Measurements from ENCODE around the gene DTNBP1.

The DTNBP1 gene

GRCh38 chr6:15622045-15622740, 40.6 kb downstream of the DTNBP1 start:
- Histone ChIP-seq H3K4me1 (ENCODE audit: insufficient read depth, low read length) (peaks cover 25% of the 10 kb centered on the region), H3K9ac (ENCODE audit: low read length) (no peak overlapping the region)

DNA sequence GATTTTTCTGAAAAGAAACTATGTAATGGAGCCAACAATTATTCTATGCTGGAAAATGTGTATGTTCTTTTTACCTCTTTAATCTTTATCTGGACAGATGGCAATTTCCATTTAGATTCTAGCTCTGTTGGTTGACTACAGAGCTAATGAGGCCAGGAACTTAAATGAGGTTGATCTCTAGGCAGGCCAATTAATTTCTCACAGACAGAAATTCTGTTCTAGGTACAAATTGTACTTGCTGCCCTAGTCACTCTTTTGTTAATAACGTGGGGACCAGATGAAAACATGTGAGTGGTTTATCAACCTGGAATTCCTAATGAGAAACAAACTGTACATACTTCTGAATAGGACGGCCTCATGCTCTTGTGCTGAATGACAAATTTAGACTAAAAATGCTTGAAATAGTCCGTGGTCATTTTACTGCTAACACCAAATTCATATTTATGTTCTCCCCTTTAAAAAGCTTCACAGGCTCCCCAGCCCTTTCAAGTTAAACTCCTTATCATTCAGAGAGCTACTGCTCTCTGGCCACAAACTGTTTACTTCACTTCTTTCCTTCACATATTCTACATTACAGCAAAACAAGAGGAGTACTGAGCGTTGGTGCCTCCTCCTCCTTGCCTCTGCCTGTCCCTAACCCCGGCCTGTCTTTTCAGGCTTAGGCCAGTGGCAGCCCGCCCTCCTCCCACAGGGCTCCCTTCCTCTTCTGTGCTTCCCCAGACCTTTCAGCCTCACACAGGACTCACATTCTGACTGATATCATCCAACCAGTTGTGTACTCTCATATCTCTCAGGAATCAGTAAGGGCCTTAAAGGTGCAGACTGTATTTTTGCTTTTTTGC, 41.4 kb downstream of the DTNBP1 start:
- no peaks in the 10 kb centered on the region for H3K36me3 ChIP-seq (ENCODE audit: insufficient read depth, low read length)
- no peaks in the 10 kb centered on the region for H3K27me3 ChIP-seq (ENCODE audit: control insufficient read depth in 1 of 2, insufficient read depth in 2 of 2, low read length in 2 of 2)
- H3K9me3 ChIP-seq (ENCODE audit: low read length), result no peaks in the 10 kb centered on the region
- no peak overlapping the region for H3K9ac ChIP-seq (ENCODE audit: low read length)
- H3K4me1 ChIP-seq (ENCODE audit: insufficient read depth, low read length), result peaks cover 25% of the 10 kb centered on the region
- no peak overlapping the region for H3K27ac ChIP-seq (ENCODE audit: low read depth, low read length)
- H3K4me3 ChIP-seq (ENCODE audit: low read depth in 1 of 2, low read length in 2 of 2), result peak overlapping the region in 1 of 2 donors; percentile 7

More at GRCh38 chr6:15622045-15622740, 40.6 kb downstream of the DTNBP1 start:
- H3K36me3 ChIP-seq (ENCODE audit: insufficient read depth, low read length), result no peaks in the 10 kb centered on the region
- H3K9me3 ChIP-seq (ENCODE audit: low read length), result no peaks in the 10 kb centered on the region
- H3K4me3 ChIP-seq (ENCODE audit: low read depth in 1 of 2, low read length in 2 of 2), result no peak overlapping the region
- H3K27ac ChIP-seq (ENCODE audit: low read depth, low read length), result no peak overlapping the region
- no peaks in the 10 kb centered on the region for H3K27me3 ChIP-seq (ENCODE audit: control insufficient read depth in 1 of 2, insufficient read depth in 2 of 2, low read length in 2 of 2)

DNA sequence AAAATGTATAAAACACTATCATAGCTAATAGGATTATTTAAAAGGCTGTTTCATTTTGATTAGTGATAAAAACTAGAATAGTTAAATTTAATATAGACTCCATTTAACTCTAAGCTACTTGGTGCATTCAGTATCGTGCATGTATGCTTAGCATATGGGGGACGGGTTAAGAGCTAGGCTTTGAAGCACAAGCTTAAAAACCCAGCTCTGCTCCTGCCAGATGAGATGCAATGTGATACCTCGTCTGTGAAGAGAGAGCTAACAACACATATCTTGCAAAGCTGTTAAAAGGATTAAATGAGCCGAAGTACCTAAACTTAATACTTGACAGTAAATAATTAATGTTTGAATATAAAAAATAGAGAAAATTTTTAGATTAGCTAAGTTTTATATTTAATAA, 42.2 kb downstream of the DTNBP1 start:
- Histone ChIP-seq H3K9ac (ENCODE audit: low read length) (no peak overlapping the region), H3K4me3 (ENCODE audit: low read depth in 1 of 2, low read length in 2 of 2) (no peak overlapping the region), H3K36me3 (ENCODE audit: insufficient read depth, low read length) (no peaks in the 10 kb centered on the region), H3K9me3 (ENCODE audit: low read length) (no peaks in the 10 kb centered on the region), H3K27ac (ENCODE audit: low read depth, low read length) (no peak overlapping the region), H3K27me3 (ENCODE audit: control insufficient read depth in 1 of 2, insufficient read depth in 2 of 2, low read length in 2 of 2) (no peaks in the 10 kb centered on the region), H3K4me1 (ENCODE audit: insufficient read depth, low read length) (peaks cover 25% of the 10 kb centered on the region)

DNA sequence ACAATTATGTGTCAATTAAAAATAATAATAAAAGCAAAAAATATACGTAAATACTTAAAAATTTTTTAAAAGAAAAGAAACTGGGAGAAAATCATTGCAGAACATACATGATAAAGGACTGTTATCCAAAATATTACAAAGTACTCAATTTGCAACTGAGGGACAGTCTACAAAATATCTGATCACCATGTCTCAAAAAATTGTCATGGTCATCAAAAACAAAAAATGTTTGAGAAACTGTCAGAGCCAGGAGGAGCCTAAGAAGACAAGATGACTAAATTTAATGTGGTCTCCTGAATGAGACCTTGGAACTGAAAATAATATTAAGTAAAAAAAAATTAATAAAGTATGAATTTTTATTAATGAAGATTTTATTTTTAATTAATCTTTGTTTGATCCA, 43.5 kb downstream of the DTNBP1 start:
- H3K4me3 ChIP-seq (ENCODE audit: low read depth in 1 of 2, low read length in 2 of 2), result no peak overlapping the region
- H3K4me1 ChIP-seq (ENCODE audit: insufficient read depth, low read length), result peaks cover 25% of the 10 kb centered on the region
- H3K27me3 ChIP-seq (ENCODE audit: control insufficient read depth in 1 of 2, insufficient read depth in 2 of 2, low read length in 2 of 2), result no peaks in the 10 kb centered on the region
- no peak overlapping the region for H3K9ac ChIP-seq (ENCODE audit: low read length)
- H3K9me3 ChIP-seq (ENCODE audit: low read length), result no peaks in the 10 kb centered on the region
- H3K36me3 ChIP-seq (ENCODE audit: insufficient read depth, low read length), result peaks cover 8% of the 10 kb centered on the region
- no peak overlapping the region for H3K27ac ChIP-seq (ENCODE audit: low read depth, low read length)

DNA sequence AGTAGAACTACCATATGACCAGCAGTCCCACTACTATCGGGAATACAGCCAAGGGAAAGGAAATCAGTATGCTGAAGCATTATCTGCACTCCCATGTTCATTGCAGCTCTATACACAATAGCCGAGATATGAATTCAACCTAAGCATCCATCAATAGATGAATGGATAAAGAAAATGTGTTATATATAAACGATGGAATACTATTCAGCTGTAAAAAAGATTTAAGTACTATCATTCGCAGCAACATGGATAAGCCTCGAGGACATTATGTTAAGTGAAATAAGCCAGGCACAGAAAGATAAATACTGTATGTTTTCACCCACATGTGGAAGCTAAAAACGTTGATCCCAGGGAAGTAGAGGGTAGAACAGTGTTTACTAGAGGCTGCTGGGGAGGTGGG, 44.1 kb downstream of the DTNBP1 start:
- H3K27me3 ChIP-seq (ENCODE audit: control insufficient read depth in 1 of 2, insufficient read depth in 2 of 2, low read length in 2 of 2), result no peaks in the 10 kb centered on the region
- no peak overlapping the region for H3K27ac ChIP-seq (ENCODE audit: low read depth, low read length)
- no peak overlapping the region for H3K9ac ChIP-seq (ENCODE audit: low read length)

DNA sequence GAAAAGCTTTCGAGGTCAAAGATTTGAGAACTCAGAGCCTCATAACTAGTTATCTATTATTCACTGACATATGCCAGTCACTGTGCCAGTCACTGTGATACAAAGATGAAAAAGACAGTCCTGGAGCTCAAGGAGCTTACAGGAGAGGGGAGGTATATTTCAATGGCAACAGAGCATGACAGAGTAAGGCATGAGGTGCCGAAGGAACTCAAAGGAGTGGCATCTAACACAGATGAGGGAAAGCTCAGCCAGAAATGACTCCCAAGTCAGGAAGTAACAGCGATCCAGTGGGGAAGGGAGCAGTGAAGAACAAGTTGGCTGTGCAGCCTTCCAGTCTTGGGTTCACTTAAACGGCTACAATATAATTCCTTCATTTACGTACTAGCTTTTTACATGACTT, 46.6 kb downstream of the DTNBP1 start:
- no peaks in the 10 kb centered on the region for H3K9me3 ChIP-seq (ENCODE audit: low read length)
- no peak overlapping the region for H3K27ac ChIP-seq (ENCODE audit: low read depth, low read length)
- H3K36me3 ChIP-seq (ENCODE audit: insufficient read depth, low read length), result peaks cover 13% of the 10 kb centered on the region
- peaks cover 3% of the 10 kb centered on the region for H3K4me1 ChIP-seq (ENCODE audit: insufficient read depth, low read length)
- H3K4me3 ChIP-seq (ENCODE audit: low read depth in 1 of 2, low read length in 2 of 2), result no peak overlapping the region
- H3K27me3 ChIP-seq (ENCODE audit: control insufficient read depth in 1 of 2, insufficient read depth in 2 of 2, low read length in 2 of 2), result no peaks in the 10 kb centered on the region
- no peak overlapping the region for H3K9ac ChIP-seq (ENCODE audit: low read length)

More for the DNA sequence above, 44.1 kb downstream of the DTNBP1 start:
- no peaks in the 10 kb centered on the region for H3K9me3 ChIP-seq (ENCODE audit: low read length)
- H3K4me3 ChIP-seq (ENCODE audit: low read depth in 1 of 2, low read length in 2 of 2), result no peak overlapping the region
- H3K4me1 ChIP-seq (ENCODE audit: insufficient read depth, low read length), result peaks cover 24% of the 10 kb centered on the region
- peaks cover 13% of the 10 kb centered on the region for H3K36me3 ChIP-seq (ENCODE audit: insufficient read depth, low read length)

DNA sequence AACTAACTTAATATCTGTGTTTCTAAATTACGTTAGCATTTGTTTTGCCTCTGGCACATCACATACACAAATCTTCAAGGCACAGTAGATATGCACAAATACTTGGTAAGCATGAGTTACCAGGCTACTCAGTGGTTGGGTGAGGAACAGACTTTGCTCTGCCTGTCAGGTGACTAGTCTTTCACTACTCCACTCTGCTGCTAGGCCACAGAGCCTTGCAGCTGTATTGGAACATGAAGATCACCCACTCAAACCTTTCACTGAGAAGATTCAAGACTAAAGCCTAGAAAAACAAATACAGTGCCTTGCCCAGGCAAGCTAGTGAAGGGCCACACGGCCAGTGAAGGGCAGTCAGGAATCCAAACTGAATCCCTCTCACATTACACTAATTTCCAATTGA, 47.0 kb downstream of the DTNBP1 start:
- Histone ChIP-seq H3K27ac (ENCODE audit: low read depth, low read length) (no peak overlapping the region), H3K9me3 (ENCODE audit: low read length) (no peaks in the 10 kb centered on the region), H3K4me3 (ENCODE audit: low read depth in 1 of 2, low read length in 2 of 2) (no peak overlapping the region), H3K36me3 (ENCODE audit: insufficient read depth, low read length) (peaks cover 17% of the 10 kb centered on the region), H3K4me1 (ENCODE audit: insufficient read depth, low read length) (no peaks in the 10 kb centered on the region), H3K27me3 (ENCODE audit: control insufficient read depth in 1 of 2, insufficient read depth in 2 of 2, low read length in 2 of 2) (no peaks in the 10 kb centered on the region), H3K9ac (ENCODE audit: low read length) (no peak overlapping the region)

- Histone ChIP-seq H3K4me1 (ENCODE audit: insufficient read depth, low read length) (no peaks in the 10 kb centered on the region), H3K36me3 (ENCODE audit: insufficient read depth, low read length) (peaks cover 25% of the 10 kb centered on the region), H3K4me3 (ENCODE audit: low read depth in 1 of 2, low read length in 2 of 2) (no peak overlapping the region), H3K9ac (ENCODE audit: low read length) (no peak overlapping the region), H3K9me3 (ENCODE audit: low read length) (no peaks in the 10 kb centered on the region), H3K27ac (ENCODE audit: low read depth, low read length) (no peak overlapping the region), H3K27me3 (ENCODE audit: control insufficient read depth in 1 of 2, insufficient read depth in 2 of 2, low read length in 2 of 2) (no peaks in the 10 kb centered on the region)
Observed at GRCh38 chr6:15614277-15614676, 48.6 kb downstream of the DTNBP1 start.

DNA sequence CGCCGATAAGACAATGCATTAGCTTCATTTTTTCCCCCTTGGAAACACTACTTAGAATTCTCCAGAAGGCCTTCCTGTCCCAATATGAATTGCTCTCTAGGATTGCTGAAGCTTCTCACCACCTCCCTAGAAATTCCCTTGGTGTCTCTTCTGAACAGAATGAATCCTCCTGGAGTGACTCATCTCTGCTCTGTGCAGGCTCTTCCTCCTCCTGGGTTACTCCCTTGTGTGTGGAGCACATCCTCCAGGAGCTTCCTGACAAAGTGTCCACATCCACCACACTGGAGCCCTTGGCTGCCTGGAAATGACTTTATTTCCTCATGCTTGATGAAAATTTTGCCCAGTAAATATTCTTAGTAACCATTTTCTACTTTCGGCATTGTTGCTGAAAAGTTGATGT, 54.4 kb downstream of the DTNBP1 start:
- Histone ChIP-seq H3K4me3 (ENCODE audit: low read depth in 1 of 2, low read length in 2 of 2) (no peak overlapping the region), H3K27me3 (ENCODE audit: control insufficient read depth in 1 of 2, insufficient read depth in 2 of 2, low read length in 2 of 2) (no peaks in the 10 kb centered on the region), H3K9me3 (ENCODE audit: low read length) (no peaks in the 10 kb centered on the region)

GRCh38 chr6:15607603-15608002, 55.2 kb downstream of the DTNBP1 start:
- Histone ChIP-seq H3K9ac (ENCODE audit: low read length) (no peak overlapping the region), H3K36me3 (ENCODE audit: insufficient read depth, low read length) (peaks cover 13% of the 10 kb centered on the region), H3K4me1 (ENCODE audit: insufficient read depth, low read length) (no peaks in the 10 kb centered on the region), H3K27ac (ENCODE audit: low read depth, low read length) (no peak overlapping the region), H3K4me3 (ENCODE audit: low read depth in 1 of 2, low read length in 2 of 2) (no peak overlapping the region), H3K9me3 (ENCODE audit: low read length) (no peaks in the 10 kb centered on the region), H3K27me3 (ENCODE audit: control insufficient read depth in 1 of 2, insufficient read depth in 2 of 2, low read length in 2 of 2) (no peaks in the 10 kb centered on the region)

More for the DNA sequence above, 54.4 kb downstream of the DTNBP1 start:
- Histone ChIP-seq H3K27ac (ENCODE audit: low read depth, low read length) (no peak overlapping the region), H3K9ac (ENCODE audit: low read length) (no peak overlapping the region), H3K36me3 (ENCODE audit: insufficient read depth, low read length) (peaks cover 13% of the 10 kb centered on the region), H3K4me1 (ENCODE audit: insufficient read depth, low read length) (no peaks in the 10 kb centered on the region)

DNA sequence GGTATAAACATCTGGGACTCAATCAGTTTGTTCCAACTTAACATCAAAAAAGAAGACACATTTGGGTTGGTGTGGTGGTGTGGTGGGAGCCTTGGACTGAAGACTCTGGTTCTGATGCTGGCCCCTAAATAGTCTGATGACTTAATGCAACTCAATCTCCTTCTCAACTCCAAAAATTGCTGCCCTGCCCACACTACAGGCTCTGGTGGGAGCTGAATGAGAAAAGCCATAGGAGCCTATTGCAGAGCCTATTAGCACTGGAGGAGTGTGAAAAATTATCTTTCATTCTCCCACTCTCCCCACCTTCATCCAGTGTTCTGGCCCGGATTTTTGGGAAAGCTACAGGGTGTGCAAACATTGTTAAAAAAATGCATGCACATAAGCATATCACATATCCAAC, 56.5 kb downstream of the DTNBP1 start:
- Histone ChIP-seq H3K9ac (ENCODE audit: low read length) (no peak overlapping the region), H3K36me3 (ENCODE audit: insufficient read depth, low read length) (peaks cover 13% of the 10 kb centered on the region), H3K4me1 (ENCODE audit: insufficient read depth, low read length) (no peaks in the 10 kb centered on the region), H3K9me3 (ENCODE audit: low read length) (no peaks in the 10 kb centered on the region), H3K27ac (ENCODE audit: low read depth, low read length) (no peak overlapping the region), H3K27me3 (ENCODE audit: control insufficient read depth in 1 of 2, insufficient read depth in 2 of 2, low read length in 2 of 2) (no peaks in the 10 kb centered on the region), H3K4me3 (ENCODE audit: low read depth in 1 of 2, low read length in 2 of 2) (no peak overlapping the region)
